ENCODE measurements around the gene C1QTNF1.

DNA sequence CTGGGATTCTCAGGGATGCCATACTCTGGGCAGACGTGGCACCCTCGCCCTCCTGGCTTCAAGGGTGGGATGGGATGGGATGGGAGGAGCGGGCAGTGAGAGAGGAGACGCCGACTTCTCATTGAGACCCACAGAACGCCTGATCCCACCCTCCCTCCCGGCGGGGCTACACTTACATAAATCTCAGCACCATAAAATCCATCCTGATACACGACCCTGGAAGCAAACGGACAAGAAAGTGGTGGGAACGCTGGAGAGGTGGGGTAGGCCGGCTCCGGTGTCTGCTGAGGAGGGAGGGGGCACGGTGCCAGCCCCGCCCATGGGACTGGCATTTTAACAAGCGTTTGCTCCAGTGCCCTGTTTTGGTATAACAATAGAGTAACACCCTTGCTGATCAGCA lies 72.5 kb downstream of the C1QTNF1 start:
- TF ChIP-seq CTCF (optimal IDR thresholded peaks at IDR 0.05 in 1 of 3, IDR thresholded peaks at IDR 0.05 in 1 of 3, conservative IDR thresholded peaks at IDR 0.05 in 1 of 3; ENCODE audit: extremely low read depth in 1 of 3, insufficient read depth in 2 of 3, low read length in 3 of 3) (no peak), EZH2 (IDR thresholded peaks at IDR 0.05; ENCODE audit: low read length) (peak; percentile 18)
